ENCODE data around the gene NUP93.

Gene NUP93

DNA sequence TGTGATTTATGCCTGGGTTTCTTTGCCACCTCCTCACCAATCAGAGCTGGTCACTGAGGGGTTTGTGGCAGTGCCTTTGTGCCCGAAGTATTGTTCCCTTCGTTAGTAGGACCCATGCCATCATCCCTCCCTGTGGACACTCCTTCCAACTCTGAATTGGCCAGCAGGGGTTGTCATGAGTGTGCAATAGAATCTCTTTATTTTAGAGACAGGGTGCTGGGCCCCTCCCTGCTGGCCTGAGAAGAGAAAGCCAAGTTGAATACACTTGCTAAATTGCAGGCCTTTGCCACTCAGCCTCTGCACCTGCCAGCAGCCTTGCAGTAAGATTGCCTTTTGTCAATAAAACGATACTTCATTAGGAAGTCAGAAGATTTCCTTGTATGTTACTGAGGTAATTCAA lies 94.4 kb downstream of the NUP93 start:
- no peak for DNase-seq

DNA sequence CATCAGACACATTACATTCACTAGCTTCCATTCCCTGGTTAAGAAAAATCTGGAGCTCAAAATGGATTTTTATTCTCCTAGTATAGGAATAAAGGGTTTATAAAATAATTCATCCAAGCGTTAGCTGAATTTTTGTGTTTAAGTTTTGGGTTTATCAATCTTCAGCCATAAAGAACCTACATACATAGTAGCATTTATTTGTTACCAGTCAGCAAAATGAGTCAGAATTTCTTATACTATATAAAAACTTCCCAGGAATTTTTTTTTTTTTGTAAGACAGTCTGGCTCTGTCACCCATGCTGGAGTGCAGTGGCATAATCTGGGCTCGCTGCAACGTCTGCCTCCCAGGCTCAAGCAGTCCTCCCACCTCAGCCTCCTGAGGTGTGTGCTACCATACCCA lies 94.9 kb downstream of the NUP93 start:
- DNase-seq, result no peak

DNA sequence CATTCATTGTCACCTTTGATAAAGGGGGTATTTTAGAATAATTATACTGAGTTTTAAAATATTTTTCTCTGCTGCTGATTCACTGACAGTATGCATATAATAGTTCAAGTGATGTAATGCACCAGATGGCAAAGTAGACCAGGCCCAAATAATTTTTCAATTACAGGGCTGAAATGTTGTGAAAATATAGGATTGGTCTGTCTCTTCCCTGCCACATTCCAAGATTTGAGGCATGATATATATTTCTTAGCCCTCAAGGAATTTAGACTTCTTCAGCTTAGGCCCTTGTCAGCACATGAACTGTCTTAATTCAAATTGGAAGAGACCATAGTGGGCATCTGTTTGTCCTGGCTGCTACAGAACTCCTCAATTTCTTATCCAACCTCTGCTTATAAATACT lies 95.9 kb downstream of the NUP93 start:
- no peak for DNase-seq

GRCh38 chr16:56828647-56829046 lies 98.7 kb downstream of the NUP93 start:
- no peak for DNase-seq

GRCh38 chr16:56830669-56831068 lies 100.7 kb downstream of the NUP93 start:
- no peak for DNase-seq

DNA sequence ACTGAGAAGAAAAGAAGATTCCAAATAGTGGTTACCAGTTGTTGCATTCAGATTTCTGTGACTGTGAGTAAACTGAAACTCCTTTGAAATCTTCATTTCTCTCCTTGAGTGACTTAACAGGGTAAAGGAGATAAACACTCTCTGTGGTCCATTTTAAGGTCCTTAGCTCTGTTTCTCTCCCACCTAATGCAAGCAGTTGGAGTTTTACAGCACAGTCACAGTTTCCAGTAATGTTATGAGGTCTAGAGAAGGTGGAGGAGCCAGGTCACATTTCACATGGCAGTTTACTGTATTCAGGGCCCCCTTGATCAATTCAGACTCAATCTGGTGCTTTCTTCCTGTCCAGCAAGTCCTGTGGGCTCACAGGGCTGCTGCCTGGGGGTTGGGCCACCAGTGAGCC lies 102.8 kb downstream of the NUP93 start:
- DNase-seq, result no peak

GRCh38 chr16:56833243-56833970 lies 103.5 kb downstream of the NUP93 start:
- no peak for DNase-seq

DNA sequence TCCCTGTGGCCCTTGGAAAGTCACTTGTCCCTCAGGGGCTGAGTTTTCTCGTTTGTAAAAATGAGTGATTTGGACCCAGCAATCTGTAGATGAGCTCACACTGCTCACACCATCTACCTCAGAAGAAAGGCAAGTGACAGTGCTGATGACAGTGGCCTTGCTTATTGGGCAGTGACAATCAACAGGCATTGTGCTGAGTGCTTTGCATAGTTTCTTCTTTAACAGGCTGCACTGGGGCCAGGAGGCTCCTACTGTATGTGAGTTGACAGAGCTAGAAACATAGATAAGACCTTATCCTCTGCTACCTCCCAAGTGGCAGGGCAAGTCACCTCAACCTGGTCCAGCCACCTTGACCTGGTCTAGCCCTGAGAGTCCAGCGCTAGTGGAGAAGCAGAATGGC lies 105.4 kb downstream of the NUP93 start:
- DNase-seq, result no peak

- no peak for DNase-seq
These were observed 106.7 kb downstream of the NUP93 start for GRCh38 chr16:56836410-56837230.

DNA sequence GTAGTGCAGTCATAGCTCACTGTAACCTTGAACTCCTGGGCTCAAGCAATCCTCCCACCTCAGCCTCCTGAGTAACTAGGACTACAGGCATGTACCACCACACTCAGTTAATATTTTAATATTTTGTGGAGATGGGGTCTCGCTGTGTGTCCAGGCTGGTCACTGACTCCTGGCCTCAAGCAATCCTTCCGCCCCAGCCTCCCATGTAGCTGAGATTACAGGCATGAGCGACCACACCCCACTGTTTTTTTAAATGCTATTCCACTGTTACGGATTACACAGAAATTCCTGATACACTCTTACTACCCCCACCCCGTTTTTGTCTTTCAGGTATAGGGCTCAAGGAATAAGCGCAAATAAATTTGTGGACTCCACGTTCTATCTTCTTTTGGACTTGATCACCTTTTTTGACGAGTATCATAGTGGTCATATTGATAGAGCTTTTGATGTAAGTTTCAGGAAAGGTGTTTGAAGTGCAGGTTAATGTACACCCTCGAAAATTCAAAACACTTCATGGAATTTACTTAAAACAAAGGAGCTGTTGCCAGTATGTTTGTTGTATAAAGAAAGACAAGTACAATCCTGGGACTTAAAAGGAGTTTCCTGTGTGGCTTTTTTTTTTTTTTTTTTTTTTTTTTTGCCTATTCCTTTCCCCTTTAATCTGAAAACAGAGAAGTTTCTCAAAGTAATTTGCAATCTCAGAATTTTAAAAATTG lies 108.9 kb downstream of the NUP93 start:
- no peak for DNase-seq

DNA sequence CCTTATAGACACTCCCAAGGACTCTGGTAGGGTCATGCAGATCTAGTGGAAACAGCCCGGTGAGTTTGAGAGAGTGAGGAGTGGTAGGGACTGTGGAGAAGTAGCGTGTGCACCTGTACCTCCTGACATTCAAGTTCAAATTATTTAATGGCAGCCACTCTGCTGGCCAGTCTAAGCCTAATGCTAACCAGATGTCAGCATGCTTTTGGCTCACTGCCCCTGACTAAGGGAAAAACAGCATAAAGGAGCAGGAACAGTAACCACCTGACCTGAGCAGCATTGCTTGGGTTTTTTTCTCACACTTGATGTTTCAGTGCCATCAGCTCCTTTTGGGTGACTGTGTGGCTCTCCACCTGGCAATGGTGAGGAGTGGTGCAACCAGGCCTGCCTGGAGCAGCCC lies 111.3 kb downstream of the NUP93 start:
- no peak for DNase-seq

GRCh38 chr16:56841659-56842058 lies 111.7 kb downstream of the NUP93 start:
- DNase-seq, result no peak

- DNase-seq, result no peak
These were observed 112.2 kb downstream of the NUP93 start for GRCh38 chr16:56842133-56842532.

- no peak for DNase-seq
These were observed 114.1 kb downstream of the NUP93 start for GRCh38 chr16:56844056-56844455.

- no peak for DNase-seq
These were observed 117.4 kb downstream of the NUP93 start for GRCh38 chr16:56847173-56847910.

DNA sequence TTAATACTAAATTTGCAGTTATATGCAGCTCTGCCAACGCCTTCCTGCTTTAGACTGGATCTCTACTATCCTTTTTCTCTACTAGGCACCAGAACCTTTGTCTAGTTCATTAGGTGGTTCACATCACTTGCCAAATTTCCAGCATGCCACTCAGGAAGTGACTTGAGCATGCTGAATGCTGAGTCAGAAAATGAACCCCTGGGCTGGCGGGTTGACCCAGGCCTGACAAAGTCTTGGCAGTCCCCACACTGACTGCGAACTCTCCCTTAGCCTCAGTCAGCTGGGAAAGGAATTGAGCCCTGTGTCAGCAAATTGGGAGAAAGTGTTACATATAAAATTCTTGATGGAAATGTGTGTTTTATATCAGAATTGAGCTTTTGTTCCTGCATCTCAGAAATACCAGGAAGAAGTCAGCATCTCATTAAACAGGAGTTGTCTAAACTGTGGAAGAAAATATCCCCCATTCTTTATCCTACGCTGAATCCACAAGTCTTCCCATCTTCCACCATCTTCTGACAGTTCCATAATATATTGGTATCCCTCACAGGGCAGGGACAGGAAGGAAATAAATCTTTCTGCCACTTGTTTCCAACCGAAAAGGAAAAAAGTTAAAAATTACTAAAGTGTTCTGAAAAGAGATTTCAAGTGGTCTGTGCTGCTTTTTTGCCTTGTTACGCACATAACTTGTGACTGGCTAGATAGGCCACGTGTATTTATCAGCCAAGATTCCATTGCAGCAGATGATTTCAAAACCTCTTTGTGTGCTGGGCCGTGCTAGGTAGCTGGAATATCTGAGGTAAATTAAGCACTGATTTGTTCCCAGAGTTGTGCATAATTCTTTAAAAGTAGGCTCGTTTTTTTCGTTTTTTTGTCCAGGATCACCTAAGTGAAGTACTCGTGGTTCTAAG lies 118.4 kb downstream of the NUP93 start:
- no peak for DNase-seq

- DNase-seq, result no peak
These were observed 119.2 kb downstream of the NUP93 start for GRCh38 chr16:56848955-56849689.

DNA sequence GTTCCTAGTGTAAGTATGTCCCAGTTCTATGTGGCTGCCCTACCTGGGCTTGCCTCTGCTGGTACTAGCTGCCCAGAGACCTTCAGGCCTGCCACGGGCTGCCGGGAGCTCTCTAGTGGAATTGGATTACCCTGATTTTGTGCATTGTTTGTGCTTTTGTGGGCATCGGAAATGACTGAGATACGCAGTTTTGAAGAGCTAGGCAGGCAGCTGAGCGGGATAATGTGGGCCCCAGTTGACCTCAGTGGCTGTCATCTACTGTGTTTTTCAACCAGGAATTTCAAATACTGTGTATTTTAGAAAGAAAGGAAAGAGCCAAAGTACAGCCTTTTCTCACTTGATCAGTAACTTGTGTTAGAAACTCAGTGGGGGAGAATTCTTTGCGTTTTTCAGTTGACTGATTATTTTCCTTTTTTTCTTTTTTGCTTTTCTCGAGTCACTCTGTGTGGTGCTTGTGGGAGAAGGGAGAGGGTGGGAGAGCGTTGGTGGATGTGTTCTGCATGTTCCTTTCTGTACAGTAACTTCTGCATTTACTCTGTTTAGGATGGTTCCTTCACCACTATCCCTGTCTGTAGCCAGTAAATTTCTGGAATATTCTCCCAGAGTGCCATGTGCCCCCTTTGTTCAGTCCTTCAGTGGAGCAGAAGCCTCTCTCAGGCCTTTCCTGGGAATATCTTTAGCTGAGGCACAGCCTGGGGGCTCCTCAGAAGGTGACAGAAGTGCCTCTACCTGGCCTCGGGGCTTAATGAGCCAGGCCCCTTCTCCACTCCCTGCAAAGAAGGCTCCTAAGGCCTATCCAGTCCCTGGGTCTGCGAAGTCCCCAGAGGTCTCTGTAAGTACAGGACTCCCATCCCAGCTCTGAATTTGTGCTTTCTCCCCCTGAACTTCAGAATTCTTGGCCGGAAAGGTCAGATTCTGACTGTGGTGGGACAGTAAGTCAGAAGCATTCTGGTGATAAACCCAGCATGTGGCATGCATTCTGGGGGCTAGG lies 120.1 kb downstream of the NUP93 start:
- no peak for DNase-seq

DNA sequence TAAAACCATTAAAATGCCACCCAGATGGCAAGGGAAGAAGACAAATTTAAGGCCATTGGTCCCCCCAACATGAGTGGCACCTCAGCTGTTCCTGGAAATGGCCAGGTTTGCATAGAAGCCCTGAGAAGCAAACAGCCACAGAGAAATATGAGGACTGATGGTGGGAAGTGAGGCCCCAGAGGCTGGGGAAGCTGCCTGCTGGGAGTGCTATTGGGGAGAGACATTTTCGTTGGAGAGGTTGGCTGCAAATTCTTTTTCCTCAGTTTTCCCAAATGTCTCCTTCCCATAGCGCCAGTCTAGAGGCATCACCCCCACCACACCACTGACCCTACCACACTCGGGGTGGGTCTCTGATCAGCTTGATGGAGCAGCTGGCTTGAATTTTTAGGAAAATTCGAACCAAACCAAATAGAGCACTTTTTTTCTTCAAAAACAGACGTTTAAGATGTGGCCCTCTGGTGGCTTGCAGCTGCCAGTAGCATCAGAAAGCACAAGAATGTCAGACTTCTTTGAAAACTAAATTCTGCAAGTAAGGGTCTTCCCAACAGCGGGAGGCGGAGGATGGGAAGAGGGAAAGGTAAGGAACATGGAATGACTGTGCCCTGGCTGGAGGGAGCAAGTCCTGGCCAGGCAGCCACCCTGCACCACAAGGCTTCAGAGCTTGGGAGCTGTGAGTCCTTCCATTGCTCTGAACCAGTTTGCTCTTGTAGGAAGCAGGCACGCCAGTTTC lies 121.9 kb downstream of the NUP93 start:
- DNase-seq, result no peak
